Muscle layer of colon (tissue), 2 donors: Measurements from ENCODE around the gene SMO.

ENCODE experiments used
- H3K27ac ChIP-seq: one replicate; pipeline ENCODE4 v1.7.0; 2013; ENCODE audit warnings: low read depth, mild to moderate bottlenecking, low read length, moderate library complexity
- H3K27me3 ChIP-seq, 2 donors: one replicate each; pipeline ENCODE4 v1.7.0; 2013; ENCODE audit warnings: low read length in 2 of 2, mild to moderate bottlenecking in 2 of 2; ENCODE audit not compliant: insufficient read depth in 2 of 2, control insufficient read depth in 1 of 2
- H3K36me3 ChIP-seq: one replicate; pipeline ENCODE4 v1.7.0; 2013; ENCODE audit warnings: mild to moderate bottlenecking, low read length; ENCODE audit not compliant: insufficient read depth
- H3K4me1 ChIP-seq: one replicate; pipeline ENCODE4 v1.7.0; 2013; ENCODE audit warnings: mild to moderate bottlenecking, low read length; ENCODE audit not compliant: insufficient read depth
- H3K4me3 ChIP-seq, 2 donors: one replicate each; pipeline ENCODE4 v1.7.0; 2013; ENCODE audit warnings: low read length in 2 of 2, low read depth in 1 of 2, mild to moderate bottlenecking in 1 of 2, moderate library complexity in 1 of 2
- H3K9ac ChIP-seq: one replicate; pipeline ENCODE4 v1.7.0; 2013; ENCODE audit warnings: low read length
- H3K9me3 ChIP-seq: one replicate; pipeline ENCODE4 v1.7.0; 2013; ENCODE audit warnings: mild to moderate bottlenecking, low read length
- donor health status: abdominal sarcoma.
- donor health status: Adenocarcinoma of cecum.

The SMO gene

DNA sequence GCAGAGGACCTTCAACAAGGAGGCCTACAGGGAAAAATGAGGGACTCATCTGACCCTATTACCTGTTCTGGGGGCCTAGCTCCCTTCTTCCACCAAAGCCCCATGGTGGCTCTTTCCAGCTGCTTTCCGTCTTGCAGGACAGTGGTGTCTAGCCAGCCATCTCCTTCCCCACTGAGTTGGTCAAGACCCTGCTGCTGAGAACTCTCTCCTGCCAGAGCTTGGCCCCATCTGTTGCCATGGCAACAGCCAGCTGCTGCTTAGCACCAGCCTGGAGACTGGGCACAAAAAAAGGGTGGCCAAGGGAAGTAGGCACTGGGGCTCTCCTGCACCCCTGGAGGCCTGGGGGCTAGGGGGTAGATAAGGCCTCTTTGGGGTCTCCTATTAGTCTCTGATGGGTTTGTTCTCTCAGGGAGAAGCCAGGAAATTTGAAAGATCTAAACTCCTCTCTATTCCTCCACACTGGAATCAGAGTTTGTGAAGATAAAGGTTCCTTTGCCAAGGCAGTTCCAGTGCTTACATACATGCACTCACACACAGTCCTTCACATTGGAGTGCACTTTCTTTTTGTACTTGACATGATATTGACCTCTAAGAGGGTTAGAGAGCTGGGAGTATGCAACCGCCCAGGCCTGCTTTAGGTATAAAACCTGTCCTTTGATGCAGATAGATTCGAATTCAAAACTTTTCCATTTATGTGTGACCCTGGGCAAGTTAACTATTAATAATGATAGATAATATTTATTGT is 28.1 kb upstream of the SMO start:
- no peaks in the 10 kb centered on the region for H3K27me3 ChIP-seq

DNA sequence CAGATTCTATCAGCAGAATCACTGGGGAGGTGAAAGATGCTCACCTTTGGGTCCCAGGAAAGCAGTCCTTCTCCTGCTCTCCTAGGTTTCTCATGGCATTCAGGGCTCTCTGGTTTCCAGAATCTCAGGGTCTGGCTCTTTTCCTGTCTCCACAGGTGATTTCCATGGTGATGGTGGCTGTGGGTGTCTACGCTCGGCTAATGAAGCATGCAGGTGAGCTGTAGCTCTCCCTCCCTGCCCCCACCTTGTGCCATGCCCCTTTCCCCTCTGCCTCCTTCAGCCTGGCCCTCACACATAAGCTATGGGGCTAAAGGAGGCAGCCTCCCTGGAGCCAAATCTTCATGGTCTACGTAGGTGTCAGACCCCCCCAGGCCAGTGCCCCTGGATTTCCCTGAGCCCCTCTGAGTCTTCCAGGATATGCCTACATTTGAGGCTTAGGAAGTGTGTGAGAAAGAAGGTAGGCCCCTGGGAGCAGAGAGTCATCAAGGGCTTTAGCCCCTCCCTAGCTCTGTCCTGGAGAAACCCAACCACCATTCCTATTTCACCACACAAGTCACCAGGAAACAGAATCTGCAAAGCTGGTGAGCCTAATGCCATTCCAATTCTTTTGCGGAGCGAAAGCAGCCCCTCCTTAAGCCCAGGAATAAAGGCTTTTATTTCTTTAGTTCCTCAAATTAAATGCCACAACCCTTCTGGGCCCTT is 26.8 kb upstream of the SMO start:
- H3K4me1 ChIP-seq: no peaks in the 10 kb centered on the region
- no peak overlapping the region for H3K27ac ChIP-seq
- no peaks in the 10 kb centered on the region for H3K9me3 ChIP-seq
- no peaks in the 10 kb centered on the region for H3K36me3 ChIP-seq
- no peak overlapping the region for H3K9ac ChIP-seq
- H3K27me3 ChIP-seq: no peaks in the 10 kb centered on the region
- H3K4me3 ChIP-seq: no peak overlapping the region

More for the DNA sequence above, 28.1 kb upstream of the SMO start:
- no peaks in the 10 kb centered on the region for H3K4me1 ChIP-seq
- H3K9ac ChIP-seq: no peak overlapping the region
- no peak overlapping the region for H3K27ac ChIP-seq
- no peaks in the 10 kb centered on the region for H3K9me3 ChIP-seq
- no peaks in the 10 kb centered on the region for H3K36me3 ChIP-seq
- no peak overlapping the region for H3K4me3 ChIP-seq

DNA sequence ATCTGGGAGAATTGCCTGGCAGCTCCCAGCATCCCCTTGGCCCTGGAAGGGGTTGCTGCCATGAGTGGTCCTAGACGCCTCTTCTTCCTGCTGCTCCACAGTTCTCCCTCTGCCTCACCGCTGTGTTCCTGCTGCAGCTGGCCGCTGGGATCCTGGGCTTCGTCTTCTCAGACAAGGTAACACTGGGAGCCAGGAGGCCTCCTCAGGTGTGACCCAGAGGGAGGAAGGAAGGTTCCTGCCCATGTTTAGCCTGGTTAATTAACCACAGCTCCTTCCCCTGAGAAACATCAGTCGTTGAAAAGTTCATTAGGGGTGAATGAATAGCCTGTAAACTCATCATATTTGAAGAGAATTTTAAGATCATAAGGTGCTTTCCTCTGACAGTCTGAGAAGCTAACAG is 25.7 kb upstream of the SMO start:
- Histone ChIP-seq H3K4me1 (no peaks in the 10 kb centered on the region), H3K9me3 (no peaks in the 10 kb centered on the region), H3K36me3 (no peaks in the 10 kb centered on the region), H3K4me3 (no peak overlapping the region), H3K27me3 (no peaks in the 10 kb centered on the region), H3K27ac (no peak overlapping the region), H3K9ac (no peak overlapping the region)

DNA sequence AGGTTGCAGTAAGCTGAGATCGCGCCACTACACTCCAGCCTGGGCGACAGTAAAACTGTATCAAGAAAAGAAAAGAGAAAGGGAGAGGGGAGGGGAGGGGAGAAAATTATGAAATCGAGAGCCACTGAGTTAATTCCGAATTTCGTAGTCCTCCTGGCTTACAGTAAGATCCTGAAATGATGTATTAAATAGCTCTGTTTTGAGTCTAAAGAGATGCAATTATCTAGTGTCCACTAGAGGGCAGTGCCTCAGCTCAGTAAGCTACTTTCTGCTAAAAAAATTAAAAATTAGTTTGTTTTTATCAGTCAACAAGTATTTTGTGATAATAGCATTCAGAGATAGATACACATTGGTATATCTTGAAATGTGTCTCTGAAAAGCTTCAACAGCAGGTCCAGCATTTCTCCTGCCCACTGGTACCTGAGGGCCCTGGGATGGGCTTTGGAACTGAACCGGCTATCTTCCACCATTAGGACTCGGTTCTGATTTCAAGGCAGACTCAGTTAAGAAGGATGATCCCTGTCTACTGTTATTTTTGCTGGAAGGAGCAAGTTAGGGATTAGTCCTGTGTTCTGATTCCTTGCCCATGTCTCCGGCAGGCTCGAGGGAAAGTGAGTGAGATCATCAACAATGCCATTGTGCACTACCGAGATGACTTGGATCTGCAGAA is 24.4 kb upstream of the SMO start:
- Histone ChIP-seq H3K27ac (no peak overlapping the region), H3K4me3 (no peak overlapping the region), H3K36me3 (no peaks in the 10 kb centered on the region), H3K9ac (no peak overlapping the region), H3K9me3 (no peaks in the 10 kb centered on the region), H3K4me1 (peaks cover 7% of the 10 kb centered on the region), H3K27me3 (no peaks in the 10 kb centered on the region)

DNA sequence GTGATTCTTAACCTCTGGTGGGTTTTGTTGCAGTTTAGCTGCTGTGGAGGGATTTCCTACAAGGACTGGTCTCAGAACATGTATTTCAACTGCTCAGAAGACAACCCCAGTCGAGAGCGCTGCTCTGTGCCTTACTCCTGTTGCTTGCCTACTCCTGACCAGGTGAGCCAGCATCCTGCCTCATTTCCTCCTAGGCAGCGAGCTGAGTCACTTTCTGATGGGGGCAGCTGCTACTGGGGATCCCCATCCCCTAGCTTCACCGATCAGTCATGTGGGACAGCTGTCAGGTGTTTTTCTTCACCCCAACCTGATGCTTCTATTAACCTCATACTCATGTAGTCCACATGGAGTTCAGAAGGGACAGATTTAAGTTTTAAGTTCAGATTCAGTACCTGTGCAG is 21.7 kb upstream of the SMO start:
- Histone ChIP-seq H3K4me1 (peaks cover 13% of the 10 kb centered on the region), H3K27me3 (no peaks in the 10 kb centered on the region), H3K4me3 (no peak overlapping the region), H3K36me3 (no peaks in the 10 kb centered on the region), H3K9me3 (no peaks in the 10 kb centered on the region), H3K27ac (no peak overlapping the region), H3K9ac (no peak overlapping the region)

DNA sequence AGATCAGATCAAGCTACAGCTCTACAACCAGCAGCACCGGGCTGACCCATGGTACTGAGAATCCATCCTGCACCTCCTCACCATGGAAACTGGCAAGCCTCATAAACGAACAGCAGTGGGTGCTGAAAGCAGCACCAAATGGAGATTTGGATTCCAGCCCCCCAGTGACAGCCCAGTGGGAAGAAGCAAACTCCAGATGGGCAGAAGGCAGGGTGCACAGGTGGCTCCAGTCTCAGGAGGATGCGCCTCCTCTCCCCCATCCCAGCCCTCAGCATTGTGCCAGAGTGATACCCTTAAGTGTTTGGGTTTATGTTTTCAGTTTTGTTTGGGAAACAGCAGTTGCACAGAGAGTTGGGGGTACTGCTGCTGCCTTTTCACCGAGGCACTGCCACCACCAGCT is 20.6 kb upstream of the SMO start:
- H3K36me3 ChIP-seq: no peaks in the 10 kb centered on the region
- H3K4me3 ChIP-seq: no peak overlapping the region
- no peaks in the 10 kb centered on the region for H3K9me3 ChIP-seq
- no peaks in the 10 kb centered on the region for H3K27me3 ChIP-seq
- no peak overlapping the region for H3K9ac ChIP-seq
- no peak overlapping the region for H3K27ac ChIP-seq
- H3K4me1 ChIP-seq: peaks cover 13% of the 10 kb centered on the region

DNA sequence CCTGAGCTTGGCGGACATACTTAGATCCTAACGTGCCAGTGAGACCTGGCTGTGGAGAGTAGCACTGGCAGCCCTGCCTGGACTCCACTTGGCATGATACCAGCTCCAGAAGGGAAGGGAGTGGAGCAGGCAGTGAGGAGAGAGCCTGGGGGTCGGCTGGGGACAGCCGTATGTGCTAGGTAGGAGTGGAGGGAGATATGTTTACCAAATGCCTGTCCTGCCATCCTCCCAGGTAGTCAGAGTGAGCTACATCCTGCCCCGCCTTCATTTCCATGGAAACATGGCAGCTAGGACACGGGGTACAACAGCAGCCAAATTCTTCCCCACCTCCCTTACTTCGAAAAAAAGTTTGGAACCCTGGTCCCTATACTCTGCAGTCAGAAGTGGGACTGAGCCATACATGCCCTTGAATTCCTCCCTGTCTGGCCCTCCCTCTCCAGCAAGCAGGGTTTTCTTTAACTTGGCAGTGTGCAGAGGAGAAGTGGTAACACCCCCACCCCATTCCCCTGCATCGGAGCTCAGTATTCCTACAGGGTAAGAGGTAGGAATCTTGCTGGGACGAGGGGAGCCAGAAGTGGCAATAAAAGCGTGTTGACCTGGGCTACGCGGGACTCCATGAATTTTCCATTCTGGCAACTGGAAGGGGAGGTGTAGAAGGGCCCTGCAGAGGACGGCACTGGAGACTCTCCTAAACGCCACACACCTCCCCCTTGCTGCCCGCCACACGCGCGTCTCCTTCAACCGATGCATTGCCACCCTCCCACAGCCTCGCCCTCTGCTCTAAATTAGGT is 20.0 kb upstream of the SMO start:
- H3K27me3 ChIP-seq: no peaks in the 10 kb centered on the region
- H3K27ac ChIP-seq: peak overlapping the region; percentile 61
- no peaks in the 10 kb centered on the region for H3K36me3 ChIP-seq
- H3K4me1 ChIP-seq: peaks cover 13% of the 10 kb centered on the region
- peak overlapping the region in 1 of 2 donors; percentile 59 for H3K4me3 ChIP-seq
- peak overlapping the region; percentile 13 for H3K9ac ChIP-seq
- no peaks in the 10 kb centered on the region for H3K9me3 ChIP-seq

DNA sequence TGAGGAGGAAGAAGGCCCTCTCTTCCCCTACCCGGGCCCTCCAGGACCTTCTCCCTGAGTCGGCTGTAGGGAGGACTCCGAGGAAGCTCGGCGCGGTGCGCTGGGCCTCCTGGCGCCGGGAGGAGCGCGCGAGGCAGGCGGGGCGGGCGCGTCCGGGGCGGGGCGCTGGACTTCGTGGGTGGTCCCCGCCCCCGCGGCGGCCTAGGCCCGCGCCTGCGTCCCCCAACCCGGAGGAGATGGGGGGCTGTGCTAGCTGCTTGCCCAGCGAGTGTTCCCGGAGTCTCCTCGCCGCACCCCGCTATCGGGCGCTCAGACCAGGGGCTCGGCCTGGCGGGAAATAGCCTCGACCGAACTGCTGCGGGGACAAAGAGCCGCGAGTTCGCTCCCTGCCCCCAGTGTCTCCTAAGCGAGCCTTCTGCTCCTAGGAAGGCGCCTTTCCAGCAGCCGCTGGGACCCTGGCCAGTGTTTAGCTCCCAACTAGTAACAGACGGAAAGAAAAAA is 19.2 kb upstream of the SMO start:
- no peaks in the 10 kb centered on the region for H3K9me3 ChIP-seq
- peak overlapping the region; percentile 13 for H3K9ac ChIP-seq
- peak overlapping the region; percentile 50 to 59 for H3K4me3 ChIP-seq
- peak overlapping the region; percentile 61 for H3K27ac ChIP-seq
- H3K27me3 ChIP-seq: no peaks in the 10 kb centered on the region
- no peaks in the 10 kb centered on the region for H3K36me3 ChIP-seq
- H3K4me1 ChIP-seq: peaks cover 13% of the 10 kb centered on the region

DNA sequence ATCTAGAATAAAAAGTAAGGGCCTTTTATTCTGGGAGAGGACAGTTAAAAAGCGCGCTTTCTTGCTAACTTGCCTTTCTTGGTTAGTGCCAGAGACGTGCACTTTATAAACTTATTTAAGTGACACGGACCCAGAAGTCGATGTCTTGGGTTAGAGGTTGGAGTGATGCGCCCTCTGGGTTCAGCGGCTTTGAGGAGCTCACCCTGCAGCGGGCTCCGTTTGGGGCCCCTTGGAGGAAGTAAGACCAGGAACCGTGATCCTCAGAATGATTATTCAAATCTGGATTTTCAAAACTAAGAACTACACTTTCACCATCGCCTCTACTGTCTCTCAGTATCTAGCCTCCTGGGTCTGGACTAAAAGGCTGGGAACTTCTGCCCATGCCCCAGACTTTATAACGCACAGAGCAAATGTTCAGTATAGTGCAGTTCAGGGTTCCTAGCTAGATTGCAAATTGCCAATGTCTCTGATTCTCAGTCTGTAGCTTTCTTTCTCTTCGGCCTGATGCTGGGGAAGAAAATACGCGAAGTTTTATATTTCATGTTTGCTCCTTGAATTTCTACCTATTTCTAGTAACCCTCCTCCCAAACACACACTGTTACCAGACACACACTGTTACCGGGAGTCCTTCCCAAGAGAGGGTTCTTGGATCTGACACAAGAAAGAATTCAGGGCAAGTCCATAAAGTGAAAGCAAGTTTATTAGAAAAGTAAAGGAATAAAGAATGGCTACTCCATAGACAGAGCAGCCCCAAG is 18.6 kb upstream of the SMO start:
- H3K36me3 ChIP-seq: no peaks in the 10 kb centered on the region
- H3K9ac ChIP-seq: peak overlapping the region; percentile 13
- H3K4me1 ChIP-seq: peaks cover 13% of the 10 kb centered on the region
- peak overlapping the region; percentile 61 for H3K27ac ChIP-seq
- no peaks in the 10 kb centered on the region for H3K9me3 ChIP-seq
- H3K4me3 ChIP-seq: peak overlapping the region; percentile 50 to 59
- no peaks in the 10 kb centered on the region for H3K27me3 ChIP-seq

DNA sequence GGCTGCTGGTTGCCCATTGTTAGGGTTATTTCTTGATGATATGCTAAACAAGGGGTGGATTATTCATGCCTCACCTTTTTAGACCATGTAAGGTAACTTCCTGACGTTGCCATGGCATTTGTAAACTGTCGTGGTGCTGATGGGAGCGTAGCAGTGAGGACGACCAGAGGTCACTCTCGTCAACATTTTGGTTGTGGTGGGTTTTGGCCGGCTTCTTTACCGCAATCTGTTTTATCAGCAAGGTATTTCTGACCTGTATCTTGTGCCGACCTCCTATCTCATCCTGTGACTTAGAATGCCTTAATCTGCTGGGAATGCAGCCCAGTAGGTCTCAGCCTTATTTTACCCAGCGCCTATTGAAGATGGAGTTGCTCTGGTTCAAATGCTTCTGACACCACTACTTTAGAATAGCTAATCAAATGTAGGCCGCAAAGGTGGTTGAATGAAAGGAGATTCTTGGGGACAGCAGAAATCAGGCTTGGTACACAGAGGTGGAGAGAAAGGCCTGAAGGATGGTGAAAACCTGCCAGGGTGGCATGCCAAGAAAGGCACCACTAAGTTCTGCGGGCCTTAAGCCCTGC is 17.9 kb upstream of the SMO start:
- no peaks in the 10 kb centered on the region for H3K36me3 ChIP-seq
- no peak overlapping the region for H3K9ac ChIP-seq
- H3K27ac ChIP-seq: no peak overlapping the region
- no peak overlapping the region for H3K4me3 ChIP-seq
- H3K27me3 ChIP-seq: no peaks in the 10 kb centered on the region
- H3K9me3 ChIP-seq: no peaks in the 10 kb centered on the region
- H3K4me1 ChIP-seq: peaks cover 13% of the 10 kb centered on the region
